C4-2B (cell line): ENCODE measurements around the gene FRMD1.

Experiments used
- H3K27ac ChIP-seq: fragments of 450-650 bp; 2 replicates; pipeline ENCODE4 v1.5.1; 2017
- CTCF ChIP-seq: fragments of 450-650 bp; conservative IDR thresholded peaks from 2 replicates; pipeline ENCODE4 v1.5.1; 2017; ENCODE audit warnings: mild to moderate bottlenecking
- ZFX ChIP-seq: fragments of 450-650 bp; IDR thresholded peaks from 2 replicates; pipeline ENCODE4 v1.6.1; 2017

Gene FRMD1

GRCh38 chr6:168035661-168036545 is 43.1 kb downstream of the FRMD1 start:
- no peak for TF ChIP-seq CTCF
- no peak for TF ChIP-seq ZFX
- H3K27ac ChIP-seq: peak overlapping the region; percentile 55

- TF ChIP-seq CTCF: no peak
- TF ChIP-seq ZFX: no peak
- H3K27ac ChIP-seq: peak overlapping the region; percentile 55
Measured at GRCh38 chr6:168035098-168035660, 43.8 kb downstream of the FRMD1 start.

- H3K27ac ChIP-seq: no peak overlapping the region
- no peak for TF ChIP-seq CTCF
- TF ChIP-seq ZFX: no peak
Measured at GRCh38 chr6:168034537-168034936, 44.5 kb downstream of the FRMD1 start.

- no peak overlapping the region for H3K27ac ChIP-seq
- TF ChIP-seq CTCF: no peak
- TF ChIP-seq ZFX: no peak
Measured at GRCh38 chr6:168033791-168034190, 45.2 kb downstream of the FRMD1 start.

GRCh38 chr6:168032005-168032760 is 46.8 kb downstream of the FRMD1 start:
- H3K27ac ChIP-seq: no peak overlapping the region
- TF ChIP-seq CTCF (no peak), ZFX (no peak)

GRCh38 chr6:168031411-168031971 is 47.5 kb downstream of the FRMD1 start:
- no peak overlapping the region for H3K27ac ChIP-seq
- TF ChIP-seq ZFX: no peak
- no peak for TF ChIP-seq CTCF

- no peak overlapping the region for H3K27ac ChIP-seq
Measured at GRCh38 chr6:168030908-168031307, 48.1 kb downstream of the FRMD1 start.

More at GRCh38 chr6:168030908-168031307, 48.1 kb downstream of the FRMD1 start:
- TF ChIP-seq ZFX (no peak), CTCF (no peak)
